ENCODE measurements around the gene GPR162.

DNA sequence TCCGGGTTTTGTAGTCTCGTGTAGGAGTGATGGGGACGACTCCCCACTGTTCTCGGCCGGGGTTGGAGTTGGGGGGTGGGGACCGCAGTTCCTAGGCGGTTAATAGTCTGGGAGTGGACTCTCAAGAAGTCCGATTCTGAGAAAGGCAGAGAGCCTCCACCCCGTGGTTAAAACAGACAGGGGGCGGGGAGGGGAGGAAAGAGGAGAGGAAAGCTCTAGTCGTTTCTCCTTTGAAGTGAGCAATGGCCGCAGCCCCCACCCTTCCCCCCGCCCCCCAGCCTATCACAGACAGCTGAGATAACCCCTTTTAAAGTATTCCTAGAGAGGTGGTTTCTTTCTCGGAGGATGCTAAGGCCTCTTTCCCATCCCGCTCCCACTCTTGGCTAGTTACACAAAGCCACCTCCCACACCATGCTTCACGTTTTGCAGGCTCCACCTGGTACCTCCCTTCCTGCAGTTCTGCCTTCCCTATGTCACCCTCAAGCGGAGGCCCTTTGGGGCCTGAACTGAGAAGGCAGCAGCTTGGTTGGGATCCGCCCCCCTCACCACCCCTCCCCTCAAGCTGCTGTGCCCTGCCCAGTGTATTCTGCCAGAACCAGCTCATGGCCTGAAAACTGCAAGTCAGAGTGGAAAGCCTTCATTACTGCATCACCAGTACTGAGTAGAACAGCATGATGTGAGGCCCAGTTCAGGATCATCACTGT lies 31.2 kb downstream of the GPR162 start:
- TF ChIP-seq, protein P1, sequence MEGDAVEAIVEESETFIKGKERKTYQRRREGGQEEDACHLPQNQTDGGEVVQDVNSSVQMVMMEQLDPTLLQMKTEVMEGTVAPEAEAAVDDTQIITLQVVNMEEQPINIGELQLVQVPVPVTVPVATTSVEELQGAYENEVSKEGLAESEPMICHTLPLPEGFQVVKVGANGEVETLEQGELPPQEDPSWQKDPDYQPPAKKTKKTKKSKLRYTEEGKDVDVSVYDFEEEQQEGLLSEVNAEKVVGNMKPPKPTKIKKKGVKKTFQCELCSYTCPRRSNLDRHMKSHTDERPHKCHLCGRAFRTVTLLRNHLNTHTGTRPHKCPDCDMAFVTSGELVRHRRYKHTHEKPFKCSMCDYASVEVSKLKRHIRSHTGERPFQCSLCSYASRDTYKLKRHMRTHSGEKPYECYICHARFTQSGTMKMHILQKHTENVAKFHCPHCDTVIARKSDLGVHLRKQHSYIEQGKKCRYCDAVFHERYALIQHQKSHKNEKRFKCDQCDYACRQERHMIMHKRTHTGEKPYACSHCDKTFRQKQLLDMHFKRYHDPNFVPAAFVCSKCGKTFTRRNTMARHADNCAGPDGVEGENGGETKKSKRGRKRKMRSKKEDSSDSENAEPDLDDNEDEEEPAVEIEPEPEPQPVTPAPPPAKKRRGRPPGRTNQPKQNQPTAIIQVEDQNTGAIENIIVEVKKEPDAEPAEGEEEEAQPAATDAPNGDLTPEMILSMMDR (IDR thresholded peaks at IDR 0.05), result no peak
- TF ChIP-seq RAD21 (conservative IDR thresholded peaks at IDR 0.05 in 1 of 2, IDR thresholded peaks at IDR 0.05 in 1 of 2), result no peak
- TF ChIP-seq SMC3 (IDR thresholded peaks at IDR 0.05), result no peak
- TF ChIP-seq MYC (IDR thresholded peaks at IDR 0.05; ENCODE audit: borderline replicate concordance, low read length), result no peak
- no peak; a peak in 1 of 5 replicates for TF ChIP-seq JUN (IDR thresholded peaks at IDR 0.05)
- TF ChIP-seq, protein P2, sequence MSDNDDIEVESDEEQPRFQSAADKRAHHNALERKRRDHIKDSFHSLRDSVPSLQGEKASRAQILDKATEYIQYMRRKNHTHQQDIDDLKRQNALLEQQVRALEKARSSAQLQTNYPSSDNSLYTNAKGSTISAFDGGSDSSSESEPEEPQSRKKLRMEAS (IDR thresholded peaks at IDR 0.05), result no peak
- no peak for TF ChIP-seq BHLHE40 (IDR thresholded peaks at IDR 0.05; ENCODE audit: low read depth, low read length)
- no peak; the same call in none of the 2 replicates for TF ChIP-seq POLR2A (IDR thresholded peaks at IDR 0.05; ENCODE audit: low read length)
- no peak for TF ChIP-seq CEBPB (IDR thresholded peaks at IDR 0.05)
